GM21381 (cell line): ENCODE measurements around the gene EBF3.

Experiments
- ATAC-seq: cut with Tn5 transposase; IDR thresholded peaks from one replicate; pipeline ENCODE4 v1.9.1; 2021; ENCODE audit warnings: mild to moderate bottlenecking, moderate library complexity; ENCODE audit not compliant: unreplicated experiment

The EBF3 gene

DNA sequence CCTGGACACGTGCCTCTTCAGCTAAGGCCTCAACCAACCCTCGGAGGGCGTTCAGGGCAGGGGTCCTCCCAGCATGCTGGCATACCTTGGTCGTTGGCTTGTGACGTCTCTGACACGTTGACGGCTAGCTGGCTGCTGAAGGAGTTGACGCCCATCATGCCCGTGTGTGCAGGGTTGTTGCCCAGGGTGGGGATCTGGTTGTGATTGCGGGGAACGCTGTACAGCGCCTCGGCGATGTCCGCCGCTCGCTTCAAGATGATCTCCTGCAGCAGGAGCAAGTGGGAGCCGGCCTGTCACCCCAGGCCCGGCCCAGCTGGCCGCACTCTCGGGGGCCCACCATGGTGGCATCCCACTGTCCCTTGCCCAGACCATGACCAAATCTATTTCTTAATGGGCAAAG lies 122.0 kb downstream of the EBF3 start:
- ATAC-seq, result no peak

DNA sequence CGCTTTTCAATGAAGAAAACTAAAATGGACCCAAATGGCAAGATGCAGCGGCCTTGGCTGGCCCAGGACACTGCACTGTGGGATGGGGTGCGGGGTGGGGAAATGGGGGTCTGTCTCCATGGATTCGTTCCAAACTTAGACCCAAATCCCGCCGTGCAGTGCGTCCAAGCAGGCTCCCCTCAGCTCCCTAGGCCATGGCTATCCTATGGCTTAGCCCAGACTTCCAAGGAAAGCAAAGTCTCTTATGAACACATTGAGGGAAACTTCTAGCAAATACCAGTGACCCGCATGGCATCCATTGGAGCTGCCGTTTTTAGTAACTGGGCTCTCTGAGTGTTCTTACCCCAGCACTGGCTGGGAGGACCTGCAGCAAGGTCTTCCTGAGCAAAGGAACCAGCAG lies 122.5 kb downstream of the EBF3 start:
- no peak for ATAC-seq

DNA sequence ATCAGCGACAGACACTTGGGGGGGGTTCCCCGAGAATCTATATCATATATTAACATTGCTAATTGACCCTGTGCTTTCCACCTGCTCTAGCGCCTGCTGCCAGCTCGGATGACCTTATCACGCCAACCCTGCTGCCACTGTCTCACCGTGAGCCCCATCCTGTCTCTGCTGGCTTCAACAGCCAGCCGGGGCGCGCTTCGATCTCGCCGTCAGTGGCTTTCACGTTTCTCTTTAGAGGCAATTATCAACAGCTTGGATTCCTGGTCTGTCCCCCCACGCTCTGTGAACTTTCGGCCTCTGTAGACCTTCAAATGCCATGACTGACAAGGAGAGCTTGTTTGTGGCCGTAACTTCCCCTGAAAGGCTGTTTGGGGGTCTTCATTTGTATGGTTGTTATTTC lies 123.0 kb downstream of the EBF3 start:
- no peak for ATAC-seq

DNA sequence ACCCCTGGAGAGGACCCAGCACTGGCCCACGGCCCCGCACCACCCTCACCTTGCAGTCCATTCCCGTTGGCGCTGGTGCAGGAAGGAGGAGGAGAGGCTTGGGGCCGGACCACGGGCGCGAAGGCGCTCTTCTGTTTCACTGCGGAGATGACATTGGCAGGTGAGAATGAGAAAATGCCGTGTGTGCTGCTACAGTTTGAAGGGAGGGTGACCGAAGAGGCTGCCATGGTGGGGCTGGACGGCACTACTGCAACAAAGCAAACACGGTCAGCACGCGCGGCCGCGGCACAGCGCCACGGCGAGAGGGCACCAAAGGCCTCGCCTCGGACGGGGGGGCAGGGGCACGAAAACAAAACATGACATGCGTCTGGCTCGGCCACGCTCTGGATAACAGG lies 123.9 kb downstream of the EBF3 start:
- ATAC-seq, result no peak

DNA sequence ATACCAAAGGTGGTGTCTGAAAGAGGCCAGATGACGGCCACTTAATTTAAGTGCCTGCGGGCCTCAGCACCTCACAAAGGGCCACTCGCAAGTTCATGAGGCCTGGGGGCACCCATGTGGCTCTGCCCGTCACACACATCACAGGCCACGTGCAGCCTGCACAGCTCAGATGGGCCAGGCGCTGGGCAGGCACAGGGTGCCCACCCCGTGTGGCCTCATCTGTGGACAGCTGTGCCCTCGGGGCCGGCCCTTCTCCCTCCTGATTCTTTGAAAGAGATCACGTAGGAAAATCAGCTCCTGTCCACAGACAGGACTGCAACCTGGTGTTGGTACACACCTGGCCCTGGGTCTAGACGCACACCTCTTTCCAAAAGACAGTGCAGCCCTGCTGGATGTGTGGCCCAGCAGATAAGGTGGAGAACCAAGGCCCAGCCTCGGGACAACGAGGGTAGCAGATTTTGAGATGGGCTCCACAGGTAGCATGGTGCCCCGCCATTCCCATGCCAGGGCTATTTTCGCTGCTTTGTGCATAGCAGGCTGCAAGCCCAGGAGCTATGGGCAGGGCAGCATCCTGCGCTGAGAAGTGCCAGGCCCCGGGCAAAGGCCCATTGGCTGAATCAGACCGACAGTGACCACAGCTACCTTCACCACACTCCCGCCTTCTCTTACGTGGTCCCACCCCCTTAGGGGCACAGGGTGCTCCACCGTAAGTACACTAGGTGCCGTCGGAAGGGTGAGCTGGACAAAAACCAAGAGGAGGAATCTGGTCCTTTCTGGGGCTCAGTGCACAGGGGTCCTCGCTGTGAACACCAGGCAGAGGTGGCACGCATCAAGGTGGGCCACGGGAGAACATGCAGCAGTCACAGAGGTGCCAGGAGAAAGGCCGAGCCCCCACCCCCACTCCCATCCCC lies 124.5 kb downstream of the EBF3 start:
- ATAC-seq, result no peak

DNA sequence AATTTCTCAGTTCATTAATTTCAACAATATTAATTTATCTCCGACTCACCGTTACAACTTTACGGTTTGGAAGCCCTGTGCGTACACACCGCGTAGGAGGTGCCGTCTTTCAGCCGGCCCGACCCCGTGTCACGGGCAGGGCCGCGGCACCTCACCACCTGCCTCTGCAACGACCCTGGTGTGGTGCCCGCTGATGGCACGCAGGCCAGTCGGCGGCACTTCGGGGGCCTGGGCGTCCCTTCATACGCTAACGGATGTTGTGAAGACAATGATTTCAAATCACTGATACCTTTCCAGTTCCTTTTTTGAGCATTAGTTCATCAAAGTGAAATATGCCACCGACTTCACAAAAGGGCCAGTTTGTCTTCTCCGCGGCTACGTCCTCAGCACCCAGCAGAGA lies 125.3 kb downstream of the EBF3 start:
- no peak for ATAC-seq

DNA sequence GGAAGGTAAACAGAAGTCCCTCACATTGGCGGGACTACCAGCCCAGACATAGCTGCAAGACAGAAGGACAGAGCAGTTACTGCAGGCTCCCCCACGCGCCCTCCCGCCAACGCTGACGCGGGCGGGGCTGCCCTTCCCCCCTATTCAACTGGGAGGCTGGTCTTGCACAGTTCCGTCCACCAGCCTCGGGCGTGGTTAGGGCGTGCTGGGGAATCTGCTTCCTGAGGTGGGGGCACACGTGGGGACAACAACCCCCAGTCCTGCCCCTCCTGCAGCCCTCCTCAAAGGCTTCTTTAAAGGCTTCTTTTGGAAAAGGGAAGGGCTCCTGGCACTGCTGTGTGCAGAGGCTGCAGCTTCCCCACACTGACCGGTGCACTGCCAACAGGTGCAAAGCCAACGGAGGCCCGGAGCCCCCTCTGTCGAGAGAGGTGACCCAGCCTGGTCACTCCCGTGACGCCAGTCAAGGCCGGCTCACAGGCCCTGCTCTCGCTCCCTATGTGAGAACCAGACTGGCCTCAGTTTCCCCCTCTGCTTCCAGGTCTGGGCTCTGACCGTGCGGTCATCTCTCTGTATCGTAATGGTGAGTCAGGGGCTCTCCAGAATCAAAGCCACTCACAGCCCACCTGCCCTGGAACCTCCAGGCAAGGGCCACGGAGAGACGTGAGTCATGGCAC lies 126.0 kb downstream of the EBF3 start:
- no peak for ATAC-seq

DNA sequence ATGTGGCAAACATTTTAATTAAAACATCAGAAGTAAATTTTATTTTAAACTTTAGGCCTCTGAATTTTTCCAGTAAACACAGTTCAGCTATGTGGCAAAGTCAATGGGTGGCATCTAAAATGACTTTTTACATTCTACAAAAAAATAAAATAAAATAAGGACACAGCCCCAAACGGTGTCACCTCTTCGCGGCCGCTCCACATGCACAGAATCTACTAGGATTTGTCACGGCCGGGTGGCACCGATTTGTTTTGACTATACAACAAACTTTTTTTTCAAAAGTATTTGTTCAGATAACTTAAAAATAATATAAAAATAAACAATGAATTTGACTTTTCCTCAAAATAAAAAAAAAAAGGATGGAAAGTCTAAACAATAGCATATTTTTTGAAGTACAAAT lies 127.8 kb downstream of the EBF3 start:
- ATAC-seq, result no peak

DNA sequence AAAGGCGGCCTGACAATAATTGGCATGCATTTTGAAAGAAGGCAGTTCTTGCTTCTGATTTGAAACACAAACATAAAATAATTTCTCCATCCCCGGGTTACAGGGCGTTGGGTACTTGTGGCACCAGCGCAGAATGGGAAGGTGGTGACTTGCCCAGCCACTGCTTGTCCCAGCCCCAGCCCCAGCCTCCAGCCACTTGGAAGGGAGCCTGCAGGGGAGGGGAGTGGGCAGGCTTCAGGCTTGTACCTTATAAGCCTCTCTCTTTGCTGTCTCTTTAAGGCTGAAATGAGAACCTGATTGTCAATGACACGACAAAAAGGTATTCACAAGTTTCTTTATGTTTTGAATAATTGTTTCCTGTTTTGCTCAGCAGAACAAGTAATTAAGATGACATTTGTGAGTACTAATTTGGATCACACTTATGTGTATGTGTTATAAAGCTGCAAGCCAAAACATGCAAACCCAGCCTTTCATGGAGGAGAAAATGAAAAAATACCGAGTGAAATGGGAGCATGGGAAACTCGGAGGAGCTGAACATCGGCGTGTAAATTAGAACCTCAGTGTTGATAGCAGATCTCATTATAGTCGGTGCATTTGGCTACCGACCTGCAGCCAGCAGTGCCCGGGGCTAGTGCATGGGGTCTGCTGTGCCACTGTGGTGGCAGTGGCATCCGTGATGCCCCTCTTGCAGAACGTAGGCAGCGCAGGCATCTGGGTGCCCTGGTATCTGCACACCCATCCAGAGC lies 129.9 kb downstream of the EBF3 start:
- ATAC-seq, result no peak

DNA sequence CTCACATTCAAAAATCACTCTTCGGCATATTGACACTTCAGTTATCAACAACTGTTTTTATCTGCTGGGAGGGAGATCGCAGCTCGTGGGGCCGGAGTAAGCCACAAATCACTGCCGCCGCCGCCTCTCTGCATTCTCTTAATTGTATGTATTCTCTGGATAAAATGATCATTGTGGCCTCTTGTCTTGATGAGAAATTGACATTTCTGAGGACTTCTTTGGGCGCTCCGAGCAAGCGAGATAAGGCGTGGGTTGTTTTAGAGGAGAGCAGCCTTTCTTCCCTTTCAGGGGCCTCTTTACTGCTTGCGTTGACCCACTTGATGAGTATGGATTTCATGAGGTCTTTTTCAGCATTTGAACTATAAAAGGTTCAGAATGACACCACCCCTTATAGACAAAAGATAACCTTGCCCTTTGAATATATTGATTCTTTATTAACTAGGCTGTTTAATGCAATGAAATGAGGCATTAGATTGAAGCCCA lies 130.6 kb downstream of the EBF3 start:
- ATAC-seq, result no peak

DNA sequence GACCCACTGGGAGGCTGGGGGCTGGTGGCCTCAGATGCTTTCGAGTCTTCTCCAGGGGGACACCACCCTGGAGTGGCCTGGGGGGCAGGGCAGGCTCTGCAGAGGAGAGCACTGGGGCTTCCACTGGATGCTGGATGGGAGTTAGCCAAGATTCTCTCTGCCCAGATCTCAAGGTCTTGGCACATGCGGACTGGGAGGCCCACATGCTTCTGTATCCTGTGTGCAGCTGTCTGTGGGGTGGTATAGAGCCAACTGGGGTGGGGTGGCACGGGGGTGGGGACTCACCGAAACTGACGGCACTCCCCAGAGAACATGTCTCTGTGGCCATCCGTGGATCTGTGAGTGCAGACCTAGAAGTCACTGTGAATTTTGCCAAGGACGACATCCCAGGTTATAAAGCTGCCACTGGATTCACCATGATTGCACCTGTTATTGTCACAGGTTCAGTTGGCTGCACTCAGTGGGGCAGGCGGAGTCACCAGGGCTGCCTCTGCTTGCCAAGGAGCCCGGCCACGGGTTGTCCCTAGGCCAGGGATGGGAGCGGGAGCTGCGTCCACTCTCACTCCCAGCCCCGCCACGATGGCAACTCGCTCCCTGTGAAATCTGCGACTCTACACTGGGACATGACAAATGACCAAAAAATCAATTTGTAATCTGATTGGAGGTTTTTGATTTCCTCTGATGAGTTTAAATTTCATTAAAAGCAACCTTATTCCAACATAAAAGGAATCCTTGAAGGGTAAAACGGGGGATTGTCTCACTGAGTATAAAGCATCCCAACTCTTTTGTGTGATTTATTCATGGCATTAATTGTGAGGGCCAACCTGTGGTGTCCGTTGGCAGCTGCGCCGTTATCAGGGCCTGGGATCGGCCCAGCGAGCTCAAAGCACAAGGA lies 131.3 kb downstream of the EBF3 start:
- ATAC-seq, result no peak

DNA sequence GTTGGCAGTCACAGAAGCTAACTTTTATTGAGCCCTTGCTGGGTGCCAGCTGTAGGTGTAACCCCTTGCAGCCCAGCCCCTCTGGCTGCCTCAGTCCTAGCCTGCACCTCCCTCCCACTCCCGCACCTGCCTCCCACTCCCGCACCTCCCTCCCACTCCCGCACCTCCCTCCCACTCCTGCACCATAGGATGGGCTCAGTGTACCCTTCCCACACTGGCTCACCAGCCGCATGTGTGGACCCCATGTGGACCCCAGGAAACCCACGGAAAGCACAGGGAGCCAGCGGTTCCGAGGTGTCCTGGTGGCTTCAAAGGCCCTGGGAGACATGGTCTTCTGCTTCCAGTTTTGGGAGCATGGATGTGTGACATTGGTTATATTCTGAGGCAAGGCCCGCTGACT lies 132.9 kb downstream of the EBF3 start:
- no peak for ATAC-seq

DNA sequence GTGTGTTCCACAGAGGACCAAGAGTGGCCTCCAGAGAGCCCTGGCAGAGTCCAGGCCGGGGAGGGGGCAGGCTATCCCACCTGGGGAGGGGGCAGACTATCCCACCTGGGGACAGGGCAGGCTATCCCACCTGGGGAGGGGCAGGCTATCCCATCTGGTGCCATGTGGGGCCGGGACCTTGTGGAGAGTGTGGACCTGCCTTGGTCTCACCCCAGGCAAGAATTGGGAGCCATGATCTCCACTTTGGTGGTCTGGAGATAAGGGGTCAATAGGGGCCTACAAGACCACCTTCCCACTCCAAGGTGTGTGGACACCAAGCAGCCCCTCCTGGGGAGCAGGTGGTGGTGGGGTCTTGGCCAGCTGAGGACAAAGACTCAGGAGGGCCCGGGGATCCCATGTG lies 138.2 kb downstream of the EBF3 start:
- ATAC-seq, result no peak

DNA sequence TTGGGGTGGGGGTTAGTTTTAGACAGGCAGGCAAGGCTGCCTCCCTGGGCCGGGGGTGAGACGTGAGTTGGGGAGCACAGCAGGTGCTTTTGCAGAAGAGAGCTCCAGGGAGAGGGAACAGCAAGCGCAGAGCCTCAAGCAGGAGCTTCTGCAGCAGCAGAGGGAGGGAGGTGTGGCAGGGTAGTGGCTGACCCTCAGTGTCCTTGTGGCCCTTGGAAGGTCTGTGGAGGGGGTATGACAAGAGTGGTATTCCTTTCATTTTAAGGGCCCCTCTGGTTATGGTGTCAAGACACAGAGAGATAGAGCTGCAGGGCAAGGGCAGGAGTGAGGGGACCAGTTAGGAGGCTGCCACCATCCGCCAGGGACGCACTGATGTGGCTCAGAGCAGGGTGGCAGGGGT lies 138.9 kb downstream of the EBF3 start:
- no peak for ATAC-seq

DNA sequence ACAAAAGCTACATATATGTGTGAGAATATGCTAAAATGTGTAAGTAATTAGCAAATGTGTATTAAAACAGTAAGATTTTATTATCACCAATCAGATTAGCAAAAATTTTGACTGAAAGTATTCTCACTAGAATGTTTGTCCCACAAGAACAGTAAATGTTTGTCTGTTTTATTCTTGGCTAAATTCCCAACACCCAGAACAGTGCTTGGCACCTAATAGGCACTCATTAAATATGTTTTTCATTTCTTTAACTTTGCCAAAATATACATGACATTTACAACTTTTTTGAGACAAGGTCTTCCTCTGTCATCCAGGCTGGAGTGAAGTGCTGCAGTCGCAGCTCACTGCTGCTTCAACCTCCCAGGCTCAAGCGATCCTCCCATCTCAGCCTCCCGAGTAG lies 143.6 kb downstream of the EBF3 start:
- ATAC-seq, result no peak

DNA sequence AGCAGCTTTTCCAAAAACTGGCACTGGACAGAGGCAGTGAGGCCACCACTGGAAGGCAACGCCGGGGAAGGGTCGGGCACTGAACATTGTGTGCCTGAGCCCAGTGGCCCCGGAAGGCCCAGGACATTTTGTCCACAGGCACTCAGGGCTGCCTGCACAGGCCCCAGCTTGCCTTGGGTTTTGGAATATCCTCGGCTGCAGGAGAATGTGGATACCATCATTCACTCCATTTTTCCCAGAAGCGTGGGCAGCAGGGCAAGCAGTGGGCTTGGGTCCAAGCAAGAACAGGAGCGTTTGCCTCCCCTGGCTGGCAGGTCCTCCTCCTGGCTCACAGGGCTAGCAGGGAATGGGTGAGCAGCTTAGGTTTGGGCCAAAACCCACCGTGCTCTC lies 147.4 kb downstream of the EBF3 start:
- ATAC-seq, result no peak

DNA sequence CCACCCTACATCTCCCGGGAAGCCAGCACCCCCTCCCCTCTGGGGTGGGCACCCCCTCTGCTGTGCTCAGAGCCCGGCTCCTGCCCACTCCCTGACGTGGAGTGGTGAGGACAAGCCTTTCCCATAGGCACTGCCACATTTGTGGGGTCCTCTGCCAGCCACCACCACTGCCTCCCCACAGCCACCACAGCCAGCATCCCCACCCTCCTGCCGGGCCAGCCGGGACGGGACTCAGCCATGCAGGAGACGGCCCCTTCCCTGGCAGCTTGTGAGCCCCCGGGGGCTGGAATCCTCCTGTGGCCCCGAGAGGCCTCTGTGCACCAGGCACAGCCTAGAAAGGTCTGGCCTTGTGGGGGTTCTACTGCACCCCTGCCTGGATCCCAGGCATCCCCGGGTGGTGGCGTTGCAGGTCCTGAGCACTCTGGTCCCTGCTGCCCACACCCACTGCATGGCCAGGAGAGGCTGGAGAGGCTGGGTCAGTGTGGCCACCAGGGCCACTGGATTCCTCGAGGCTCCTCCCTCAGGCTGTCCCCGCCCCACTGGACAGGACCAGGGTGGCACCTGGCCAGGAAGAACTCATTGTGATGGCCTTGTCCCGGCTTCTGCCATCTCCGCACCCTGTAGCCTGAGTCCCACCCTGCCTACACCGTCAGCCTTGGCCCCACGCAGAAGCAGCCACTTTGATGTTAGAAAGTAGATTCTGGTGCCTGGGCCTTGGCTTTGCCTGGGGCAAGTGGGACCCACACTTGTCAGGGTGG lies 148.0 kb downstream of the EBF3 start:
- ATAC-seq, result no peak

DNA sequence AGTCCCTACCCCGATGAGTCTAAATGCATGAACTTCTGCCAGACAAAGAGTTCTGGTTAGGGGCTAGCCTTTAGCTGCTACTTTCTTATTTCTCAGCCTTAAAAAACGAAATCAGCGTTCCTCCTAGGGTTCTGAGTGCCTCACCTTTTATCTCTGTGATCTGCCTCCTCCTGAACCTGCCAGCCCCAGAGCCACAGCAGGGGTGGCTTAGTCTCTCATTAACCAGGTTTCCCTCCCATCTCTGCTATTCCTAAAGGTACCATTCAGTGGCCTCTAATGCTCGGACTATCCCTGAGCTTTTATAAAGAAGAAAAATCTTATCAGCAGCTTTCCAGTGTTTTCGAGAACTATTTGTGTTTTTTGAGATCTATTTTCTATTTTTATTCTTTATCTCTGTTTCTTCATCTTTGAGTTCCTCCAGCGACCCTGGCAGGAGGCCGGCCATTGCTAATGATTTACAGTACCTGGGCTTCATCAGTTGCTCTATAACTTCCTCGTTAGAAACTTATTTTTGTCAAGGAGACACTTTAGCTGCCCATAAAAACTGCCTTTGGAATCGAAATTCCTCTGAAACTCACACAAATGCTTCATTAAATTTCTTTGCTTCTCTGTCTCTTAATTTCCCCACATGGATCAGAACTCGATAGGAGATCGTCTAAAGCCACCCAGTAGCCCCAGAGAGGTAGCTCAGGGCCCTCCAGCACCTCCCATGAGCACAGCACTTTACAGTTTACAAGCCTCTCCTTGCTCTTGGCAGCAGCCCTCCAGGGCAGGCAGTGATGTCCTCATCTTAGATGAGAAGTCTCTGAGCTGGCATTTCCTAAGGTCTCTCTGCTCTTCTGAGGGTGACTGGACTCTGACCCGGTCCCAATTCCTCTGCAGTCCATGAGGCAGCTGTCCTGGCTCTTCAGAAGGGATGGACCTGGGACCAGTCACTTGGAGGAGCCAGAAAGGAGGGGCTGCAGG lies 149.1 kb downstream of the EBF3 start:
- no peak for ATAC-seq

DNA sequence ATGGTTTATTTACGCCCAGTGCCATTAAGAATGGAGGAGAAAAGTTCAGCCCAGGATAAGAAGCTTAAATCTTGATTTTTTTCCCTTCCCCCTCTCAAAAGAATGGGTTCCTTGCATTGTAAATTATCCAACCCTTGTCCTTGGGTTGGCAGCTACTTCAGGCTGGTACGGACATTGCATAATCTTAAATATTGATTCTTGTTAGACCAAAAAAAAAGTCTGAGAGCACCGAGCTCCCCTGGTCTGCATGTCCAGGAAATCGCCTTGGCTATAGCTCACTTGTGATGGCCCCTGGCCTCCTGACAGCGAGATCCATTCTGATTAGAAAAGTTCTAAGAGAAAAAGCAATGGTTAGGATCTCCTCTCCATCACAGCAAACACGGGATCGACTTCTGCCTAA lies 151.7 kb downstream of the EBF3 start:
- ATAC-seq, result no peak
